Type B pancreatic cell (in vitro differentiated cells): Measurements from ENCODE around the gene PHLPP2. TPM values are rescaled to one million over a fixed set of nuclear protein-coding genes. Genes with fewer than 3 reads are reported as not detected.

ENCODE experiments used
- DNase-seq: peaks from one replicate; pipeline ENCODE4 v3.0.0; 2021; ENCODE audit warnings: mixed read lengths; ENCODE audit not compliant: unreplicated experiment; ENCODE audit errors: extremely low spot score
- H3K27ac Mint-ChIP-seq: 2 replicates; pipeline ENCODE4 v1.8.0; 2021; ENCODE audit warnings: mild to moderate bottlenecking, mixed read lengths
- H3K27me3 Mint-ChIP-seq: 2 replicates; pipeline ENCODE4 v1.8.0; 2021; ENCODE audit warnings: mixed read lengths
- H3K36me3 Mint-ChIP-seq: 2 replicates; pipeline ENCODE4 v1.8.0; 2021; ENCODE audit warnings: mixed read lengths
- H3K4me1 Mint-ChIP-seq: one replicate; pipeline ENCODE4 v1.8.0; 2021; ENCODE audit warnings: mixed read lengths; ENCODE audit not compliant: unreplicated experiment
- H3K4me3 Mint-ChIP-seq: 2 replicates; pipeline ENCODE4 v1.8.0; 2021; ENCODE audit warnings: mild to moderate bottlenecking, mixed read lengths
- H3K9me3 Mint-ChIP-seq: 2 replicates; pipeline ENCODE4 v1.8.0; 2021; ENCODE audit warnings: mixed read lengths
- CTCF ChIP-seq: fragments of 200-600 bp; sonication (generic); conservative IDR thresholded peaks from 2 replicates; pipeline ENCODE4 v1.5.0; 2021; ENCODE audit warnings: antibody characterized with exemption, mild to moderate bottlenecking
- long read RNA-seq: library from polyadenylated mRNA; unstranded; transcript quantifications from one replicate; pipeline ENCODE4 v2.0.0, GENCODE V29; 2020
- total RNA-seq: library from RNA; stranded (reverse); gene quantifications from 2 replicates; pipeline ENCODE4 v1.2.1, GENCODE V29; 2021; ENCODE audit warnings: low replicate concordance

Gene PHLPP2
- total RNA-seq: 10.2 and 12.0 TPM in 2 replicates
- long read RNA-seq, partial matches to known transcripts: 1 of 2 reads
- long read RNA-seq, other reads (novel, unspliced or antisense): 1 of 2 reads

GRCh38 chr16:71724320-71724751, at the start of gene PHLPP2:
TSS of gene PHLPP2 (minus strand) at chr16:71724701. CDS start at chr16:71714795, 9,906 bp downstream.
- H3K9me3 Mint-ChIP-seq: no peaks in the 10 kb centered on the region
- H3K27ac Mint-ChIP-seq: peak within 1 kb of the TSS; percentile 91
- peaks cover 13% of the 10 kb centered on the region for H3K4me1 Mint-ChIP-seq
- TF ChIP-seq CTCF: no peak
- no peak for DNase-seq
- H3K4me3 Mint-ChIP-seq: peak within 1 kb of the TSS; percentile 93
- H3K27me3 Mint-ChIP-seq: peaks cover 11% of the 10 kb centered on the region
- H3K36me3 Mint-ChIP-seq: no peaks in the 10 kb centered on the region

- Mint-ChIP-seq H3K27me3 (no peaks in the 10 kb centered on the region), H3K27ac (no peak overlapping the region), H3K4me3 (no peak overlapping the region), H3K9me3 (no peaks in the 10 kb centered on the region), H3K4me1 (no peaks in the 10 kb centered on the region), H3K36me3 (peaks cover 41% of the 10 kb centered on the region)
- no peak for DNase-seq
- TF ChIP-seq CTCF: no peak
Observed at GRCh38 chr16:71771571-71771970, 47.1 kb upstream of the PHLPP2 start.

GRCh38 chr16:71769222-71769621, 44.7 kb upstream of the PHLPP2 start:
- Mint-ChIP-seq H3K4me1 (no peaks in the 10 kb centered on the region), H3K27me3 (no peaks in the 10 kb centered on the region), H3K4me3 (no peak overlapping the region), H3K9me3 (no peaks in the 10 kb centered on the region), H3K36me3 (peaks cover 35% of the 10 kb centered on the region), H3K27ac (no peak overlapping the region)
- no peak for TF ChIP-seq CTCF
- DNase-seq: no peak

- Mint-ChIP-seq H3K36me3 (peaks cover 33% of the 10 kb centered on the region), H3K27ac (no peak overlapping the region), H3K27me3 (no peaks in the 10 kb centered on the region), H3K9me3 (no peaks in the 10 kb centered on the region), H3K4me3 (no peak overlapping the region), H3K4me1 (no peaks in the 10 kb centered on the region)
- TF ChIP-seq CTCF: no peak
- no peak for DNase-seq
Observed at GRCh38 chr16:71767060-71767900, 42.8 kb upstream of the PHLPP2 start.

- TF ChIP-seq CTCF: no peak
- DNase-seq: no peak
- Mint-ChIP-seq H3K27me3 (no peaks in the 10 kb centered on the region), H3K4me3 (no peak overlapping the region), H3K9me3 (no peaks in the 10 kb centered on the region), H3K36me3 (peaks cover 17% of the 10 kb centered on the region), H3K27ac (no peak overlapping the region), H3K4me1 (no peaks in the 10 kb centered on the region)
Observed at GRCh38 chr16:71762186-71762585, 37.7 kb upstream of the PHLPP2 start.
